ENCODE data around the gene CCNYL1.
A peak's percentile ranks its signal among the peaks of the same experiment; 100 is the strongest.
"Not testable (repeated sequence)": the region's sequence is repeated elsewhere in the genome, so short reads cannot be mapped to it uniquely, and the experiment has no call there.

The CCNYL1 gene

GRCh38 chr2:207716056-207716455 is 4.6 kb downstream of the CCNYL1 start:
- no peak for FAIRE-seq
- TF ChIP-seq POLR2A (IDR thresholded peaks at IDR 0.05; ENCODE audit: low read depth, low read length) (no peak), PAX5 (IDR thresholded peaks at IDR 0.05; ENCODE audit: insufficient read depth, low read length, severe bottlenecking) (no peak), TAF1 (IDR thresholded peaks at IDR 0.05; ENCODE audit: low read depth, low read length) (no peak), POLR2AphosphoS5 (IDR thresholded peaks at IDR 0.05; ENCODE audit: low read depth, low read length) (no peak), SPI1 (IDR thresholded peaks at IDR 0.05; ENCODE audit: low read depth, low read length) (no peak), POU2F2 (IDR thresholded peaks at IDR 0.05; ENCODE audit: low read depth, low read length) (no peak)

GRCh38 chr2:207718521-207718920 is 7.1 kb downstream of the CCNYL1 start:
- no peak for FAIRE-seq

More at GRCh38 chr2:207716056-207716455, 4.6 kb downstream of the CCNYL1 start:
- DNase-seq (ENCODE audit: insufficient read length, low spot score) = no peak

GRCh38 chr2:207719008-207719407 is 7.6 kb downstream of the CCNYL1 start:
- no peak for FAIRE-seq
- no peak for TF ChIP-seq POU2F2 (IDR thresholded peaks at IDR 0.05; ENCODE audit: low read depth, low read length)
- TF ChIP-seq SPI1 (IDR thresholded peaks at IDR 0.05; ENCODE audit: low read depth, low read length) = no peak
- no peak for TF ChIP-seq POLR2AphosphoS5 (IDR thresholded peaks at IDR 0.05; ENCODE audit: low read depth, low read length)
- TF ChIP-seq TAF1 (IDR thresholded peaks at IDR 0.05; ENCODE audit: low read depth, low read length) = no peak
- no peak for TF ChIP-seq PAX5 (IDR thresholded peaks at IDR 0.05; ENCODE audit: insufficient read depth, low read length, severe bottlenecking)
- DNase-seq (ENCODE audit: insufficient read length, low spot score) = no peak

More at GRCh38 chr2:207718521-207718920, 7.1 kb downstream of the CCNYL1 start:
- no peak for DNase-seq (ENCODE audit: insufficient read length, low spot score)
- TF ChIP-seq SPI1 (IDR thresholded peaks at IDR 0.05; ENCODE audit: low read depth, low read length) (no peak), TAF1 (IDR thresholded peaks at IDR 0.05; ENCODE audit: low read depth, low read length) (no peak)

GRCh38 chr2:207719655-207720054 is 8.2 kb downstream of the CCNYL1 start:
- DNase-seq (ENCODE audit: insufficient read length, low spot score); FAIRE-seq: not testable (repeated sequence)

- DNase-seq (ENCODE audit: insufficient read length, low spot score) (no peak), FAIRE-seq (peak; percentile 50)
- TF ChIP-seq SPI1 (IDR thresholded peaks at IDR 0.05; ENCODE audit: low read depth, low read length) = no peak
- no peak for TF ChIP-seq POU2F2 (IDR thresholded peaks at IDR 0.05; ENCODE audit: low read depth, low read length)
Measured at GRCh38 chr2:207720517-207721187, 9.2 kb downstream of the CCNYL1 start.

- TF ChIP-seq PAX5 (IDR thresholded peaks at IDR 0.05; ENCODE audit: insufficient read depth, low read length, severe bottlenecking) (no peak), POU2F2 (IDR thresholded peaks at IDR 0.05; ENCODE audit: low read depth, low read length) (no peak), POLR2AphosphoS5 (IDR thresholded peaks at IDR 0.05; ENCODE audit: low read depth, low read length) (no peak), TAF1 (IDR thresholded peaks at IDR 0.05; ENCODE audit: low read depth, low read length) (no peak), POLR2A (IDR thresholded peaks at IDR 0.05; ENCODE audit: low read depth, low read length) (no peak), SPI1 (IDR thresholded peaks at IDR 0.05; ENCODE audit: low read depth, low read length) (no peak)
- no peak for FAIRE-seq
- no peak for DNase-seq (ENCODE audit: insufficient read length, low spot score)
Measured at GRCh38 chr2:207722773-207723424, 11.5 kb downstream of the CCNYL1 start.

GRCh38 chr2:207723425-207723787 is 12.0 kb downstream of the CCNYL1 start:
- not testable (repeated sequence) for FAIRE-seq

GRCh38 chr2:207724113-207724512 is 12.7 kb downstream of the CCNYL1 start:
- FAIRE-seq (peak; percentile 51), DNase-seq (ENCODE audit: insufficient read length, low spot score) (no peak)
- TF ChIP-seq SPI1 (IDR thresholded peaks at IDR 0.05; ENCODE audit: low read depth, low read length) = no peak; the same call in 1 of the 2 replicates
- TF ChIP-seq POU2F2 (IDR thresholded peaks at IDR 0.05; ENCODE audit: low read depth, low read length) = no peak
- TF ChIP-seq PAX5 (IDR thresholded peaks at IDR 0.05; ENCODE audit: insufficient read depth, low read length, severe bottlenecking) = no peak
- no peak for TF ChIP-seq POLR2A (IDR thresholded peaks at IDR 0.05; ENCODE audit: low read depth, low read length)
- no peak for TF ChIP-seq TAF1 (IDR thresholded peaks at IDR 0.05; ENCODE audit: low read depth, low read length)
- no peak for TF ChIP-seq POLR2AphosphoS5 (IDR thresholded peaks at IDR 0.05; ENCODE audit: low read depth, low read length)

More at GRCh38 chr2:207723425-207723787, 12.0 kb downstream of the CCNYL1 start:
- DNase-seq (ENCODE audit: insufficient read length, low spot score) = not testable (repeated sequence)

GRCh38 chr2:207725873-207726578 is 14.6 kb downstream of the CCNYL1 start:
- FAIRE-seq = peak; percentile 52
- no peak for TF ChIP-seq PAX5 (IDR thresholded peaks at IDR 0.05; ENCODE audit: insufficient read depth, low read length, severe bottlenecking)
- no peak for TF ChIP-seq POU2F2 (IDR thresholded peaks at IDR 0.05; ENCODE audit: low read depth, low read length)
- no peak for TF ChIP-seq POLR2A (IDR thresholded peaks at IDR 0.05; ENCODE audit: low read depth, low read length)
- no peak for TF ChIP-seq TAF1 (IDR thresholded peaks at IDR 0.05; ENCODE audit: low read depth, low read length)
- no peak for TF ChIP-seq POLR2AphosphoS5 (IDR thresholded peaks at IDR 0.05; ENCODE audit: low read depth, low read length)
- no peak for TF ChIP-seq SPI1 (IDR thresholded peaks at IDR 0.05; ENCODE audit: low read depth, low read length)
- no peak for DNase-seq (ENCODE audit: insufficient read length, low spot score)

- FAIRE-seq (no peak), DNase-seq (ENCODE audit: insufficient read length, low spot score) (no peak)
- no peak for TF ChIP-seq PAX5 (IDR thresholded peaks at IDR 0.05; ENCODE audit: insufficient read depth, low read length, severe bottlenecking)
- no peak for TF ChIP-seq TAF1 (IDR thresholded peaks at IDR 0.05; ENCODE audit: low read depth, low read length)
- no peak for TF ChIP-seq POLR2A (IDR thresholded peaks at IDR 0.05; ENCODE audit: low read depth, low read length)
- TF ChIP-seq POLR2AphosphoS5 (IDR thresholded peaks at IDR 0.05; ENCODE audit: low read depth, low read length) = no peak
- TF ChIP-seq POU2F2 (IDR thresholded peaks at IDR 0.05; ENCODE audit: low read depth, low read length) = no peak
- no peak for TF ChIP-seq SPI1 (IDR thresholded peaks at IDR 0.05; ENCODE audit: low read depth, low read length)
Measured at GRCh38 chr2:207727261-207727660, 15.8 kb downstream of the CCNYL1 start.

All from GM12891 (cell line).